ENCODE results near the gene DCAF8. TPM values are rescaled to one million over a fixed set of nuclear protein-coding genes. Genes with fewer than 3 reads are reported as not detected.

The DCAF8 gene
- total RNA-seq: 100 to 1,000 TPM; 135 to 204 (median 188) TPM
- polyA plus RNA-seq: 100 to 1,000 TPM in 2 of 3 donors, 10 to 100 TPM in 1; 45.4 to 187 (median 106) TPM
- long read RNA-seq, donor 1, full-length matches to known transcripts: 68 of 210 reads
- long read RNA-seq, donor 1, partial matches to known transcripts: 43 of 210 reads
- long read RNA-seq, donor 1, other reads (novel, unspliced or antisense): 99 of 210 reads
- long read RNA-seq, donor 2, full-length matches to known transcripts: 99 of 330 reads
- long read RNA-seq, donor 2, partial matches to known transcripts: 67 of 330 reads
- long read RNA-seq, donor 2, other reads (novel, unspliced or antisense): 164 of 330 reads

DNA sequence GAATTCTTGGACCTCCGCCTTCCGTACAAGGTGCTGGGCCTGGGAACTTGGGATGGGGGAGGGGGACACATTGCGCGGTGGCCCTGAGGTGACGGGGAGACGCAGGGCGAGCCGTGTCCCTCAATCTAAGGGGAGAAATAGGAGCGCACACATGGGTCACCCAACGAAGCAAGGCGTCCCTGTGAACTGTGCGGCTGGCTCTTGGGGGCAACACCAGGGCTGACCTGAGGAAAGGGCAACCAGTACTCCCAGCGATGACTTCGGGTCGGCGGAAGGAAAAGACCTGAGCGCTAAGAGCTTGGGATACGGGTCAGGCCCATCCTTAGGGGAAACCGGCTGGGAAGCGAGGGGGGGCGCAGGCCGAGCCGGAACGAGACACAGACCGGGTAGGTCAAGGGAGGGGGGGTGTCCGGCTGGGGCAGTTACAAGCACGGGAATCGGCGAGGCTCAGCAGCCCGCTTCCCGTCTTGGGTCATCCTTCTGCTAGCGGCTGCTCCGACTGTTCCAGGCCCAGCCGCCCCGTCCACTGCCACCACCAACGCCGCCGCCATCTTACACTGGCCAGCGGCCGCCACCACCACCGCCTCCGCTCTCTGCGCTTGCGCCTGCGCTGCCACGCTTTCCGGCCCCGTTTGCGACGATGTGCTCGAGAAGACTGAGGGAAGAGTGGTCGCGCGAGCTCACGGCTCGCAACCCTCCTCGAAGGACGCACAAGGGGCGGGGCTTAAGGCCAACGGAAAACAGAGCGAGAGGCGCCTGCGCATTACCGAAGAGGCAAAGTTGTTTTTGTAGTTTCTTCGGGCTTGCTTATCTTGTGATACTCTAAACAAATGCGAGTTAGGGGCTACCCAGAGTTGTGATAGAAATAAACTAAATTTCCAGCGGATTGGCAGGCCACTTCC is at the start of gene DCAF8:
TSS of gene DCAF8 (minus strand) at position 657 of the 902 bp plus-strand sequence. CDS start 18,541 bp downstream, outside the sequence.
- H3K9me3 ChIP-seq: no peaks in the 10 kb centered on the region
- DNase-seq (peak; percentile 99), ATAC-seq (peak; percentile 94 to 97 (median 95))
- intact Hi-C loops (cut with DNase I): loop anchor here in 1 of 2 donors (2.0 kb wide), 1 partner anchor 23 kb away; the partner anchor contains the start of gene PEX19
- TF ChIP-seq, protein P1, sequence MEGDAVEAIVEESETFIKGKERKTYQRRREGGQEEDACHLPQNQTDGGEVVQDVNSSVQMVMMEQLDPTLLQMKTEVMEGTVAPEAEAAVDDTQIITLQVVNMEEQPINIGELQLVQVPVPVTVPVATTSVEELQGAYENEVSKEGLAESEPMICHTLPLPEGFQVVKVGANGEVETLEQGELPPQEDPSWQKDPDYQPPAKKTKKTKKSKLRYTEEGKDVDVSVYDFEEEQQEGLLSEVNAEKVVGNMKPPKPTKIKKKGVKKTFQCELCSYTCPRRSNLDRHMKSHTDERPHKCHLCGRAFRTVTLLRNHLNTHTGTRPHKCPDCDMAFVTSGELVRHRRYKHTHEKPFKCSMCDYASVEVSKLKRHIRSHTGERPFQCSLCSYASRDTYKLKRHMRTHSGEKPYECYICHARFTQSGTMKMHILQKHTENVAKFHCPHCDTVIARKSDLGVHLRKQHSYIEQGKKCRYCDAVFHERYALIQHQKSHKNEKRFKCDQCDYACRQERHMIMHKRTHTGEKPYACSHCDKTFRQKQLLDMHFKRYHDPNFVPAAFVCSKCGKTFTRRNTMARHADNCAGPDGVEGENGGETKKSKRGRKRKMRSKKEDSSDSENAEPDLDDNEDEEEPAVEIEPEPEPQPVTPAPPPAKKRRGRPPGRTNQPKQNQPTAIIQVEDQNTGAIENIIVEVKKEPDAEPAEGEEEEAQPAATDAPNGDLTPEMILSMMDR (IDR thresholded peaks at IDR 0.05): no peak
- H3K4me1 ChIP-seq: peaks cover 39% of the 10 kb centered on the region
- 0 to 1% (median 0%) methylated on average over 60 to 67 of the region's 67 CpGs for WGBS, 3 donors
- no peaks in the 10 kb centered on the region for H3K27me3 ChIP-seq (ENCODE audit: insufficient read depth in 3 of 3, low read length in 2 of 3)
- H3K4me3 ChIP-seq: peak within 1 kb of the TSS; percentile 80
- H3K27ac ChIP-seq: peak within 1 kb of the TSS; percentile 99
- H3K36me3 ChIP-seq (ENCODE audit: insufficient read depth in 1 of 2, low read depth in 1 of 2): no peaks in the 10 kb centered on the region

DNA sequence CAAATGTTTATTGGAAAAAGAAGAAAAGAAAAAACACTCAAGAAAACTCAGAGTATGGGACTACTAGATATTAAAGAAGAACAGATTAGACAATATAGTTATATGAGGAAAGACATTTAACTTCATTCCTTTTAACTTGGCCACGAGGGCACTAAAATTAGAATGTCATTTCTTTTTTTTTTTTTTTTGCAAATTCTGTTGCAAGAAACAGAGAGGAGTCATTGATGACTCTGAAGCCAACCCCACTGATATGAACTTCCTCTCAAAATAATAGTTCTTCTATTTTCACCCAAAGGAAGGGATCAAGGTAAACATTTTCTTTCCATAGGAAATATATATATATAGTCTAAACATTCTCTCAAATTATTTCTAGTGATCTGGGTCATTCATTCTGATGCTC is 47.2 kb upstream of the DCAF8 start:
- WGBS, 3 donors: 61 to 79% (median 69%) methylated on average over 1 of the region's 1 CpG

DNA sequence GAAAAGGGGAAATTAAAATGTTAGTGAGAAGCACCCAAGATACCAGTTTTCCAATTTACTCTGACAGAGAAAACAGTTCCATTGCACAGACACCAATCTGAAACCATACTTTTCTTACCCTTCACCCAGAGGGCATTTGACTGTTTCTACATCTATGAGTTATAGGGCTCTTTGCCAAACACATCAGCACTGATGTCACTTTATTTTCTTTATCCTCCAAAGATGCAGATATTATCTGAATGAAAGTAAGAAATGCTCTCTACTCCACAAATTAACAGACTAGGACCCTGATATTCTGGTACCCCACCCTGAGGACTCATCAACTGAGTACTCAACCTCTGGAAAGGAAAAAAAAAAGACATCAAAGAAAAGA is 46.8 kb upstream of the DCAF8 start:
- intact Hi-C loops (cut with DNase I): no loop called here
- H3K9me3 ChIP-seq: no peaks in the 10 kb centered on the region
- DNase-seq (no peak), ATAC-seq (no peak)
- no peaks in the 10 kb centered on the region for H3K27me3 ChIP-seq (ENCODE audit: insufficient read depth in 3 of 3, low read length in 2 of 3)
- no peak overlapping the region for H3K4me3 ChIP-seq
- H3K36me3 ChIP-seq (ENCODE audit: insufficient read depth in 1 of 2, low read depth in 1 of 2): peaks cover 32 to 100% of the 10 kb centered on the region in 2 donors
- H3K27ac ChIP-seq: no peak overlapping the region
- TF ChIP-seq, protein P1 (IDR thresholded peaks at IDR 0.05): no peak
- no peaks in the 10 kb centered on the region for H3K4me1 ChIP-seq

More for the DNA sequence above, 47.2 kb upstream of the DCAF8 start:
- H3K36me3 ChIP-seq (ENCODE audit: insufficient read depth in 1 of 2, low read depth in 1 of 2): peaks cover 32 to 100% of the 10 kb centered on the region in 2 donors
- H3K27me3 ChIP-seq (ENCODE audit: insufficient read depth in 3 of 3, low read length in 2 of 3): no peaks in the 10 kb centered on the region
- no peaks in the 10 kb centered on the region for H3K9me3 ChIP-seq
- no peaks in the 10 kb centered on the region for H3K4me1 ChIP-seq
- no peak overlapping the region for H3K27ac ChIP-seq
- no peak for DNase-seq
- TF ChIP-seq, protein P1 (IDR thresholded peaks at IDR 0.05): no peak
- ATAC-seq: no peak
- H3K4me3 ChIP-seq: no peak overlapping the region
- intact Hi-C loops (cut with DNase I): no loop called here

DNA sequence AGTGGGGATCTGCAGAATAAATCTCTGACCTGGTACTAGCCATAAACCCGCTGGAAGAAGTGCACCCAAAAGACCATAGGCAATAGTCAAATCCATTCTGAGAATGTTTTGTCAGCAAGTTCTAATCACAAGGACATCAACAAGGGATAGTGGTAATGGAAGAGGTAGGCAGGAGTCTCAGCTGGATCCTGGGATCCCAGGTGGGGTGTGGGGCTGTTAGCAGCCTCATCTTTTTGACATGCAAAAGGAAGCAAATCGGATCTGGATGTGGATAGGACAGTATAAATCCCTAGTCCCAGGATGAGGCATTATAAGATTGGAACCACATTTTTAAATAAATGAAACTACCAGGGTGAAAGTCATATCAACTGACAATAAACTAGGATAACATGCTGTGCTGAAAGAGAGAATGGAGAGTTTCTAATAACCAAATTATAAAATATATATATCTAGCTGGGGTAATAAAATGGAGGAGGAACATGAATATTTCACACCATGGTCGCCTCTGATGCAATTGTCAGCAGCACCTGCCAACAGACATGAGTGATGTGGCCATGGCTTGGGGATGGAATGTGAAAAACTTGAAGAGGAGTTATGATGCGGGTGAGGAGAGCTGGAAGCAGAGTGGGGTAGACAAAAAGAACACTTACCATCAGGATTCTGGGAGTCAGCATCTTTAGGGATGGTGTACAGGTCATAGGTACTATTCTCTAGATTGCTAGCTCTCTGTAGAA is 46.3 kb upstream of the DCAF8 start:
- H3K4me3 ChIP-seq: no peak overlapping the region
- DNase-seq (no peak), ATAC-seq (peak in 3 of 4 donors; percentile 43 to 60 (median 44))
- intact Hi-C loops (cut with DNase I): no loop called here
- H3K27me3 ChIP-seq (ENCODE audit: insufficient read depth in 3 of 3, low read length in 2 of 3): no peaks in the 10 kb centered on the region
- no peaks in the 10 kb centered on the region for H3K4me1 ChIP-seq
- no peak overlapping the region for H3K27ac ChIP-seq
- H3K36me3 ChIP-seq (ENCODE audit: insufficient read depth in 1 of 2, low read depth in 1 of 2): peaks cover 34 to 100% of the 10 kb centered on the region in 2 donors
- WGBS, 3 donors: 60 to 71% (median 62%) methylated on average over 4 of the region's 4 CpGs
- no peaks in the 10 kb centered on the region for H3K9me3 ChIP-seq
- TF ChIP-seq, protein P1 (IDR thresholded peaks at IDR 0.05): no peak

All from psoas muscle (tissue), 8 donors.